Adrenal gland (tissue), 5 donors: ENCODE results near the gene PTPN18.

Source experiments
- POLR2A ChIP-seq, 2 donors: fragments of 450-650 bp; IDR thresholded peaks; one replicate each; pipeline ENCODE4 v1.6.1; 2017; ENCODE audit warnings: antibody characterized with exemption in 2 of 2, mild to moderate bottlenecking in 2 of 2, moderate library complexity in 1 of 2
- TF ChIP-seq, protein P1 (sequence below), 6 experiments: fragments of 450-650 bp in 4 of 6; fragments of 200-600 bp in 2 of 6; sonication (generic) in 1 of 6; IDR thresholded peaks; 1 replicate in 5 of 6; 2 replicates in 1 of 6; pipeline versions ENCODE4 v1.5.1 to v1.8.0; 2016 to 2021; ENCODE audit warnings: antibody characterized with exemption in 6 of 6, mild to moderate bottlenecking in 2 of 6, moderate library complexity in 1 of 6
- donor health status: DM: no; HTN: no; CAD: no.

DNA sequence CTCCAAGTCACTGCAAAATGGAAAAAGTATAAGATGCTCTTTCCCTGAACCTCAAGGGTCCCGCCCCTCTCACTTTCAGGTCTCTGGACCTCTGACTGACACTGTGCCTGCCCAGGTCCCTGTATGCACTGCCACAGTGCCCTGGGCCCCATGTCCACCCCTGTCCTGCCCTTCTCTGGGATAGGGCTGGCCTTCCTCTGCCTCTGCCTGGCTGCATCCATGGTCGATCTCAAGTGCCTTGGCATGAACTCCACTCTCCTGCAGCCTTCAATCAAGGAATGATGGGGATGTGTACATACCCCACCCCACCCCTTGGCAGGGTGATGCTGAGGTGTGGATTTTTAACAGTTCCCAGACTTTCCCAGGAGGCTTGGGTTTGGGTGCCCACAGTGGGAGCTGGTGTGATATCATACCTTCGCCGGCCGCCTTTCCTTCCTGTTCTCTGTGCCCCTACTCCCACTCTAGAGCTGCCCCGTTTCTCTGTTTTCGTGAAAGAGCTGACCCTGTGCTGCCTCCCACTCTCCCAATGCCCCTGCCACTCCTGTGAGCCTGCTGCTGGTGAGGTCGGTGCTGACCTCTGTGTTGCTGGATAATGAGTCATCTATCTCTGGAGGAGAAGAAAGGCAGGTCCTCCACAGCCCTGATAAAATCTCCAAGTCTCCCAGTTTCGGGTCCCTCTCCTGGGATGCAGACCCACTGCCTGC is 18.9 kb downstream of the PTPN18 start:
- TF ChIP-seq, protein P1, sequence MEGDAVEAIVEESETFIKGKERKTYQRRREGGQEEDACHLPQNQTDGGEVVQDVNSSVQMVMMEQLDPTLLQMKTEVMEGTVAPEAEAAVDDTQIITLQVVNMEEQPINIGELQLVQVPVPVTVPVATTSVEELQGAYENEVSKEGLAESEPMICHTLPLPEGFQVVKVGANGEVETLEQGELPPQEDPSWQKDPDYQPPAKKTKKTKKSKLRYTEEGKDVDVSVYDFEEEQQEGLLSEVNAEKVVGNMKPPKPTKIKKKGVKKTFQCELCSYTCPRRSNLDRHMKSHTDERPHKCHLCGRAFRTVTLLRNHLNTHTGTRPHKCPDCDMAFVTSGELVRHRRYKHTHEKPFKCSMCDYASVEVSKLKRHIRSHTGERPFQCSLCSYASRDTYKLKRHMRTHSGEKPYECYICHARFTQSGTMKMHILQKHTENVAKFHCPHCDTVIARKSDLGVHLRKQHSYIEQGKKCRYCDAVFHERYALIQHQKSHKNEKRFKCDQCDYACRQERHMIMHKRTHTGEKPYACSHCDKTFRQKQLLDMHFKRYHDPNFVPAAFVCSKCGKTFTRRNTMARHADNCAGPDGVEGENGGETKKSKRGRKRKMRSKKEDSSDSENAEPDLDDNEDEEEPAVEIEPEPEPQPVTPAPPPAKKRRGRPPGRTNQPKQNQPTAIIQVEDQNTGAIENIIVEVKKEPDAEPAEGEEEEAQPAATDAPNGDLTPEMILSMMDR (IDR thresholded peaks at IDR 0.05): no peak
- TF ChIP-seq POLR2A (IDR thresholded peaks at IDR 0.05): no peak
